Ishikawa (cell line): ENCODE measurements around the gene PAM.

Experiments
- CEBPB ChIP-seq: IDR thresholded peaks from 2 replicates; pipeline ENCODE4 v1.6.1; 2012
- CREB1 ChIP-seq: IDR thresholded peaks from 2 replicates; pipeline ENCODE4 v1.6.1; 2012; ENCODE audit warnings: low read depth
- EGR1 ChIP-seq: IDR thresholded peaks from 2 replicates; pipeline ENCODE4 v1.6.1; 2012
- EP300 ChIP-seq: IDR thresholded peaks from 2 replicates; pipeline ENCODE4 v1.6.1; 2012; ENCODE audit warnings: borderline replicate concordance
- FOXM1 ChIP-seq: IDR thresholded peaks from 2 replicates; pipeline ENCODE4 v1.6.1; 2012; ENCODE audit warnings: low read depth, borderline replicate concordance
- NFIC ChIP-seq: IDR thresholded peaks from 2 replicates; pipeline ENCODE4 v1.6.1; 2012
- RAD21 ChIP-seq: IDR thresholded peaks from 2 replicates; pipeline ENCODE4 v1.6.1; 2012; ENCODE audit warnings: low read depth
- TAF1 ChIP-seq: IDR thresholded peaks from 2 replicates; pipeline ENCODE4 v1.6.1; 2012; ENCODE audit warnings: low read depth, mild to moderate bottlenecking
- TCF12 ChIP-seq: IDR thresholded peaks from 2 replicates; pipeline ENCODE4 v1.6.1; 2012; ENCODE audit warnings: low read depth
- TEAD4 ChIP-seq: IDR thresholded peaks from 2 replicates; pipeline ENCODE4 v1.6.1; 2012
- YY1 ChIP-seq: IDR thresholded peaks from 2 replicates; pipeline ENCODE4 v1.6.1; 2012; ENCODE audit warnings: low read depth
- ZBTB7A ChIP-seq: IDR thresholded peaks from 2 replicates; pipeline ENCODE4 v1.6.1; 2012; ENCODE audit warnings: low read depth
- TF ChIP-seq, protein P1 (sequence below): IDR thresholded peaks from 2 replicates; pipeline ENCODE4 v1.6.1; 2012
- TF ChIP-seq, protein P2 (sequence below): IDR thresholded peaks from 2 replicates; pipeline ENCODE4 v1.6.1; 2012
- TF ChIP-seq, protein P3 (sequence below): IDR thresholded peaks from 2 replicates; pipeline ENCODE4 v1.6.1; 2012; ENCODE audit warnings: low read depth, mild to moderate bottlenecking

PAM gene

DNA sequence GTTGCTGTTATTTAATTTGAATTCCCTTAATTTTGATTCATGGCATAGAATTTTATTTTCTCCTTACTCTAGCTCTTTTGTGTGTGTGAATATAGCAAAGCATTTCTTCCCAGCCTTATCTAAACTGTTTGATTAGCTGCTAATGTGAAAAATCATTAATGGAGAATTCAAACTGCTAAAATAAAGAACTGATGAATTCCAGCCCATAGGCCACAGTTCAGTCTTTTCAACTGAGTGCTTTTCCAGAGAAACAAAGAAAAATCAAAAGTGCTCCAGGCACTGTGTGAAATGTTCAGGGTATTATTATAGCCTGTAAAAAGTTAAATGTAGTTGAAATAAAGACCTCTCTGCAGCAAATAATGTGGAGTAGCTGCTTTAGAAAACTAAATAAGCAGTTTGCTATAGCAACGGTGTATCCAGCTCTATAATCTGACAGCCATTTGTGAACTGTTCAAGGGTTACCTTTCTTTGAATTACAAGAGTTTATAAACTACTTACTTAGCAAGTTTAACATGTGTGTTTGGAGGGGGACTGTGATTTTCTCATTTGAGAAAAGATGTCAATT is 241.0 kb downstream of the PAM start:
- TF ChIP-seq, protein P1, sequence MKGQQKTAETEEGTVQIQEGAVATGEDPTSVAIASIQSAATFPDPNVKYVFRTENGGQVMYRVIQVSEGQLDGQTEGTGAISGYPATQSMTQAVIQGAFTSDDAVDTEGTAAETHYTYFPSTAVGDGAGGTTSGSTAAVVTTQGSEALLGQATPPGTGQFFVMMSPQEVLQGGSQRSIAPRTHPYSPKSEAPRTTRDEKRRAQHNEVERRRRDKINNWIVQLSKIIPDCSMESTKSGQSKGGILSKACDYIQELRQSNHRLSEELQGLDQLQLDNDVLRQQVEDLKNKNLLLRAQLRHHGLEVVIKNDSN = no peak
- no peak for TF ChIP-seq FOXM1
- TF ChIP-seq ZBTB7A = no peak
- TF ChIP-seq, protein P2, sequence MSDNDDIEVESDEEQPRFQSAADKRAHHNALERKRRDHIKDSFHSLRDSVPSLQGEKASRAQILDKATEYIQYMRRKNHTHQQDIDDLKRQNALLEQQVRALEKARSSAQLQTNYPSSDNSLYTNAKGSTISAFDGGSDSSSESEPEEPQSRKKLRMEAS = no peak
- no peak for TF ChIP-seq EP300
- no peak for TF ChIP-seq TEAD4
- TF ChIP-seq CEBPB = no peak
- no peak for TF ChIP-seq TCF12
- TF ChIP-seq, protein P3, sequence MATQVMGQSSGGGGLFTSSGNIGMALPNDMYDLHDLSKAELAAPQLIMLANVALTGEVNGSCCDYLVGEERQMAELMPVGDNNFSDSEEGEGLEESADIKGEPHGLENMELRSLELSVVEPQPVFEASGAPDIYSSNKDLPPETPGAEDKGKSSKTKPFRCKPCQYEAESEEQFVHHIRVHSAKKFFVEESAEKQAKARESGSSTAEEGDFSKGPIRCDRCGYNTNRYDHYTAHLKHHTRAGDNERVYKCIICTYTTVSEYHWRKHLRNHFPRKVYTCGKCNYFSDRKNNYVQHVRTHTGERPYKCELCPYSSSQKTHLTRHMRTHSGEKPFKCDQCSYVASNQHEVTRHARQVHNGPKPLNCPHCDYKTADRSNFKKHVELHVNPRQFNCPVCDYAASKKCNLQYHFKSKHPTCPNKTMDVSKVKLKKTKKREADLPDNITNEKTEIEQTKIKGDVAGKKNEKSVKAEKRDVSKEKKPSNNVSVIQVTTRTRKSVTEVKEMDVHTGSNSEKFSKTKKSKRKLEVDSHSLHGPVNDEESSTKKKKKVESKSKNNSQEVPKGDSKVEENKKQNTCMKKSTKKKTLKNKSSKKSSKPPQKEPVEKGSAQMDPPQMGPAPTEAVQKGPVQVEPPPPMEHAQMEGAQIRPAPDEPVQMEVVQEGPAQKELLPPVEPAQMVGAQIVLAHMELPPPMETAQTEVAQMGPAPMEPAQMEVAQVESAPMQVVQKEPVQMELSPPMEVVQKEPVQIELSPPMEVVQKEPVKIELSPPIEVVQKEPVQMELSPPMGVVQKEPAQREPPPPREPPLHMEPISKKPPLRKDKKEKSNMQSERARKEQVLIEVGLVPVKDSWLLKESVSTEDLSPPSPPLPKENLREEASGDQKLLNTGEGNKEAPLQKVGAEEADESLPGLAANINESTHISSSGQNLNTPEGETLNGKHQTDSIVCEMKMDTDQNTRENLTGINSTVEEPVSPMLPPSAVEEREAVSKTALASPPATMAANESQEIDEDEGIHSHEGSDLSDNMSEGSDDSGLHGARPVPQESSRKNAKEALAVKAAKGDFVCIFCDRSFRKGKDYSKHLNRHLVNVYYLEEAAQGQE = no peak
- no peak for TF ChIP-seq EGR1
- TF ChIP-seq YY1 = no peak
- no peak for TF ChIP-seq CREB1
- TF ChIP-seq NFIC = no peak
- no peak for TF ChIP-seq RAD21
- TF ChIP-seq TAF1 = no peak

DNA sequence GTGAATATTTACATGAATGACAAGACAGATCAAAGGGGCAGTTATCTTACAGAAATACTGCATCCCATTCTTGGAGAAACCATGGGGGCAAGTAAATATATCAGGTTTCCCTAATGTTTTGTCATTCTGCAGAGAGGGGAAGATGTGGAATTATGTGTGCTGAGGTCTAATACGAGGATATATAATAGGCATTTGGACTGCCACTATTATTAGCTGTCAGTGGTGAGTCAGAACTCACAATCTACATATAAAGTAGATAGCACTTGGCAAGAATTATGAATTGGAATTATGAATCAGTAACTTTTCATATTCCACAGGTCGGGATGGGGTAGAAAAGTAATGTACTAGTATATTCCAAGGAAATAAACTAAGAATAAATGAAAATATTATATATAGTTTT is 243.1 kb downstream of the PAM start:
- TF ChIP-seq ZBTB7A (no peak), TCF12 (no peak), NFIC (no peak), TAF1 (no peak), CREB1 (no peak), CEBPB (no peak)

DNA sequence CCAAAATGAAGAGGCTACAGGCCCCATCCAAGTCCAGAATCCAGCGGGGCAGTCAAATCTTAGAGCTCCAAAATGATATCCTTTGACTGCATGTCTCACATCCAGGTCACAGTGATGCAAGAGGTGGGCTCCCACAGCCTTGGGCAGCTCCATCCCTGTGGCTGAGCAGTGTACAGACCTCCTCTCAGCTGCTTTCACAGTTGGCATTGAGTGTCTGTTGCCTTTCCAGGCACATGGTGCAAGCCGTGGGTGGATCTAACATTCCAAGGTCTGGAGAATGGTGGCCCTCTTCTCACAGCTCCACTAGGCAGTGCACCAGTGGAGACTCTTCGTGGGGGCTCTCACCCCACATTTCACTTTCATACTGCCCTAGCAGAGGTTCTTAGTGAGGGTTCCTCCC is 244.1 kb downstream of the PAM start:
- TF ChIP-seq NFIC (no peak), RAD21 (no peak), EP300 (no peak), ZBTB7A (no peak), EGR1 (no peak), TEAD4 (no peak), TAF1 (no peak), TCF12 (no peak), CREB1 (no peak)
- TF ChIP-seq, protein P3 = no peak
- TF ChIP-seq, protein P1 = no peak
- TF ChIP-seq, protein P2 = no peak

DNA sequence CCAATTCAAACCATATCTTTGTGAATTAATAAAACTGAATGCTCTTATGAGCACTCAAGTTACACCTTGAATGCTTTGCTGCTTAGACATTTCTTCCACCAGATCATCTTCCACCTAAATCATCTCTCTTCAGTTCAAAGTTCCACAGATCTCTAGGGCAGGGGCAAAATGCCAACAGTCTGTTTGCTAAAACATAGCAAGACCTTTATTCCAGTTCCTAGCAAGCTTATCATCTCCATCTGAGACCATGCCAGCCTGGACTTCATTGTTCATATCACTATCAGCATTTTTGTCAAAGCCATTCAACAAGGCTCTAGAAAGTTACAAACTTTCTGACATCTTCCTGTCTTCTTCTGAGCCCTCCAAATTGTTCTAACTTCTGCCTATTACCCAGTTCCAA is 245.0 kb downstream of the PAM start:
- TF ChIP-seq FOXM1 (no peak), TCF12 (no peak), ZBTB7A (no peak), EGR1 (no peak), YY1 (no peak), TAF1 (no peak), CEBPB (no peak), TEAD4 (no peak), EP300 (no peak)
- TF ChIP-seq, protein P3 = no peak
- TF ChIP-seq, protein P1 = no peak
